Hepatocyte (in vitro differentiated cells): ENCODE measurements around the gene LDB2.

Experiments used
- EZH2 ChIP-seq: fragments of 200-600 bp; sonication (generic); IDR thresholded peaks from 2 replicates; pipeline ENCODE4 v1.6.1; 2016; ENCODE audit warnings: antibody characterized with exemption, mild to moderate bottlenecking, borderline replicate concordance
- EZH2phosphoT487 ChIP-seq: fragments of 200-600 bp; sonication (generic); IDR thresholded peaks from one replicate; pipeline ENCODE4 v1.6.1; 2018; ENCODE audit warnings: antibody characterized with exemption, mild to moderate bottlenecking, low read depth, moderate library complexity; ENCODE audit not compliant: unreplicated experiment, severe bottlenecking
- TF ChIP-seq, protein P1 (sequence below): fragments of 200-600 bp; sonication (generic); IDR thresholded peaks from 2 replicates; pipeline ENCODE4 v1.5.1; 2016; ENCODE audit warnings: antibody characterized with exemption, mild to moderate bottlenecking; ENCODE audit not compliant: poor library complexity

DNA sequence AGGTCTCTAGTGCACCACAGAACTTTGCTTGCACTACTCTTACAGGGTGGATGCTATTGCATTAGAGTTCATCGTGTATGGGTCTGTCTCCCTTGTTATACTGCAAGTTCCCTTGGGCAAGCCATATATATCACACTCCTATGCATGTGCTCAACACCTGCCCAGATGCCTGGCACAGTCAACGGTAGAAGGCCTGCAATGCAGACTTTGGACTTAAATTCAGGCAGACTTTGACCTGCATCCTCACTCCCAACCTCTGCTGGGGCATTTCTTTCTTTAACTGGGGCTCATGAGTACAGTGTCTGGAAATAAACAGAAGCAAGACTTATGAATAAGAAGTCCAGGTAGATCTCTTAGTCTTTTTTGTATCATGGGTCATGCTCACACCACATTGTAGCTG, 148.2 kb downstream of the LDB2 start:
- TF ChIP-seq, protein P1, sequence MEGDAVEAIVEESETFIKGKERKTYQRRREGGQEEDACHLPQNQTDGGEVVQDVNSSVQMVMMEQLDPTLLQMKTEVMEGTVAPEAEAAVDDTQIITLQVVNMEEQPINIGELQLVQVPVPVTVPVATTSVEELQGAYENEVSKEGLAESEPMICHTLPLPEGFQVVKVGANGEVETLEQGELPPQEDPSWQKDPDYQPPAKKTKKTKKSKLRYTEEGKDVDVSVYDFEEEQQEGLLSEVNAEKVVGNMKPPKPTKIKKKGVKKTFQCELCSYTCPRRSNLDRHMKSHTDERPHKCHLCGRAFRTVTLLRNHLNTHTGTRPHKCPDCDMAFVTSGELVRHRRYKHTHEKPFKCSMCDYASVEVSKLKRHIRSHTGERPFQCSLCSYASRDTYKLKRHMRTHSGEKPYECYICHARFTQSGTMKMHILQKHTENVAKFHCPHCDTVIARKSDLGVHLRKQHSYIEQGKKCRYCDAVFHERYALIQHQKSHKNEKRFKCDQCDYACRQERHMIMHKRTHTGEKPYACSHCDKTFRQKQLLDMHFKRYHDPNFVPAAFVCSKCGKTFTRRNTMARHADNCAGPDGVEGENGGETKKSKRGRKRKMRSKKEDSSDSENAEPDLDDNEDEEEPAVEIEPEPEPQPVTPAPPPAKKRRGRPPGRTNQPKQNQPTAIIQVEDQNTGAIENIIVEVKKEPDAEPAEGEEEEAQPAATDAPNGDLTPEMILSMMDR: no peak
- TF ChIP-seq EZH2 (no peak), EZH2phosphoT487 (no peak)
